ENCODE measurements around the gene HMGB3. TPM values are rescaled to one million over a fixed set of nuclear protein-coding genes. Genes with fewer than 3 reads are reported as not detected.
"Not testable (repeated sequence)": the region's sequence is repeated elsewhere in the genome, so short reads cannot be mapped to it uniquely, and the experiment has no call there.

Gene HMGB3
- total RNA-seq, 1 experiment from 2014 or later: 395 TPM

- no peaks in the 10 kb centered on the region for H3K36me3 Mint-ChIP-seq
- H3K9me3 Mint-ChIP-seq: no peaks in the 10 kb centered on the region
- ATAC-seq (no peak), DNase-seq (ENCODE audit: low spot score) (no peak)
- H3K4me3 Mint-ChIP-seq: no peak overlapping the region
- H3K27ac Mint-ChIP-seq: no peak overlapping the region
- H3K27me3 Mint-ChIP-seq (ENCODE audit: low read depth): peaks cover 5% of the 10 kb centered on the region; the same call in 1 of the 2 replicates
- POLR2A ChIA-PET: no interaction called here
- CTCF ChIA-PET: no interaction called here
- TF ChIP-seq SMAD4 (CRISPR knock-in tag; IDR thresholded peaks at IDR 0.05) (no peak), CREM (CRISPR knock-in tag; IDR thresholded peaks at IDR 0.05) (no peak), ELF4 (CRISPR knock-in tag; IDR thresholded peaks at IDR 0.05; ENCODE audit: low read depth) (no peak), ZSCAN18 (CRISPR knock-in tag; IDR thresholded peaks at IDR 0.05) (no peak), USF1 (CRISPR knock-in tag; IDR thresholded peaks at IDR 0.05) (no peak), NFYB (CRISPR knock-in tag; conservative IDR thresholded peaks at IDR 0.05; ENCODE audit: low read depth) (no peak), GABPB1 (CRISPR knock-in tag; IDR thresholded peaks at IDR 0.05) (no peak), ZNF423 (CRISPR knock-in tag; IDR thresholded peaks at IDR 0.05) (no peak), ZNF512 (CRISPR knock-in tag; IDR thresholded peaks at IDR 0.05; ENCODE audit: borderline replicate concordance) (no peak), JUN (CRISPR knock-in tag; IDR thresholded peaks at IDR 0.05) (no peak), E2F4 (CRISPR knock-in tag; IDR thresholded peaks at IDR 0.05; ENCODE audit: borderline replicate concordance, low read depth) (no peak), GRHL2 (CRISPR knock-in tag; IDR thresholded peaks at IDR 0.05; ENCODE audit: insufficient replicate concordance, severe bottlenecking) (no peak), RELA (CRISPR knock-in tag; IDR thresholded peaks at IDR 0.05; ENCODE audit: borderline replicate concordance) (no peak)
- H3K4me1 Mint-ChIP-seq: peaks cover 7% of the 10 kb centered on the region
Observed at GRCh38 chrX:150961631-150962030, 21.5 kb upstream of the HMGB3 start.

GRCh38 chrX:150964416-150964815, 18.7 kb upstream of the HMGB3 start:
- DNase-seq (ENCODE audit: low spot score); H3K36me3 Mint-ChIP-seq; H3K27me3 Mint-ChIP-seq (ENCODE audit: low read depth); ATAC-seq; H3K27ac Mint-ChIP-seq; H3K4me3 Mint-ChIP-seq; H3K9me3 Mint-ChIP-seq: not testable (repeated sequence)
- peaks cover 27% of the 10 kb centered on the region for H3K4me1 Mint-ChIP-seq
- POLR2A ChIA-PET: interaction anchor here (0.8 kb wide), 1 partner anchor 24 kb away, joined by 4 read pairs; no protein-coding TSS in a partner anchor
- CTCF ChIA-PET: interaction anchor here (0.8 kb wide), 1 partner anchor 192 kb away, joined by 3 read pairs; no protein-coding TSS in a partner anchor

GRCh38 chrX:150966235-150966634, 16.9 kb upstream of the HMGB3 start:
- ATAC-seq (no peak), DNase-seq (ENCODE audit: low spot score) (no peak)
- Mint-ChIP-seq H3K36me3 (no peaks in the 10 kb centered on the region), H3K4me3 (no peak overlapping the region), H3K4me1 (peaks cover 27% of the 10 kb centered on the region), H3K9me3 (no peaks in the 10 kb centered on the region), H3K27ac (no peak overlapping the region), H3K27me3 (ENCODE audit: low read depth) (no peaks in the 10 kb centered on the region)
- ChIA-PET CTCF (interaction anchor here (1.1 kb wide), 1 partner anchor 194 kb away, joined by 4 read pairs; no protein-coding TSS in a partner anchor), POLR2A (interaction anchor here (0.7 kb wide), 1 partner anchor 69 kb away, joined by 3 read pairs; no protein-coding TSS in a partner anchor)
- no peak for TF ChIP-seq SMAD4 (CRISPR knock-in tag; IDR thresholded peaks at IDR 0.05)
- TF ChIP-seq CREB1 (CRISPR knock-in tag; IDR thresholded peaks at IDR 0.05): no peak
- TF ChIP-seq ARID4B (CRISPR knock-in tag; IDR thresholded peaks at IDR 0.05; ENCODE audit: borderline replicate concordance): no peak
- TF ChIP-seq EMX1 (CRISPR knock-in tag; IDR thresholded peaks at IDR 0.05): no peak
- no peak for TF ChIP-seq RORB (CRISPR knock-in tag; IDR thresholded peaks at IDR 0.05)
- TF ChIP-seq HMGXB4 (CRISPR knock-in tag; IDR thresholded peaks at IDR 0.05): no peak
- TF ChIP-seq HMGA2 (CRISPR knock-in tag; IDR thresholded peaks at IDR 0.05): no peak

Data from WTC11 (cell line).